ENCODE measurements around the gene CYB561A3. TPM values are rescaled to one million over a fixed set of nuclear protein-coding genes. Genes with fewer than 3 reads are reported as not detected.

CYB561A3 gene
- total and polyA plus RNA-seq, 7 experiments from 2014 or later, result 37.9 to 73.8 (median 45.5) TPM

DNA sequence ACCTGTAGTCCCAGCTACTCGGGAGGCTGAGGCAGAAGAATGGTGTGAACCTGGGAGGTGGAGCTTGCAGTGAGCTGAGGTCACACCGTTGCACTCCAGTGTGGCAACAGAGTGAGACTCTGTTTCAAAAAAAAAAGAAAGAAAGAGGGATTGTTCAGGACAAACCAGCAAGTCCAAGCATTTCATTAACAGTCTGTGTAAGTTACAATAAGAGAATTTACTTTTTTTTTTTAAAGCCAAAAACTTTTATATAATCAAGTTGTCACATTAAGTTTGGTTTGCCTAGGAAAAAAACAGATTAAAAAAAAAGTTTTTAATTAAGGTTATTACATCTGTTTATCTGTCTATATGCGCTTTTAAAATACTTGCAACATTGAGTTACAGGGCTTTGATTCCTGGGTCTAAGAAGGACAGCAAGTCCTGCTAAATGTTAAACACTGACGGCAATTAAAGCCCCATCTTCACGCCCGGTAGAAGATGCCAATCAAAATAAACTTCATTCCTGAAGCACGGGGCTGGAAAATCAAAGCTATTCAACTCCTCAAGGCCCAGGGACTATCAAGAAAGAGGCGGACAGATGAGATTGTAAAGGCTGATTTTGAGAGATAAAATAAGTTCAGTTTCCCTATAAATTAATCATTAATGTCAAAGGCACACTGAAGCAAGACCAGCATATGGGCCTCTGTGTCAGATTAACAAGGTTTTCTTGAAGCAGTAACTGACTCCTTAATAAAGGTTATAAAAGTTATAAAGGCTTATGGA is 11.2 kb upstream of the CYB561A3 start:
- POLR2A ChIA-PET, result interaction anchor here (2.2 kb wide), 1 partner anchor 10 kb away, joined by 6 read pairs; the partner anchor contains the start of gene TMEM138
- Histone ChIP-seq H3K36me3 (ENCODE audit: control insufficient read depth in 2 of 3, insufficient read depth in 3 of 3, low read length in 3 of 3) (peaks cover 0 to 33% (median 2%) of the 10 kb centered on the region in 3 experiments), H3K9me3 (ENCODE audit: control insufficient read depth in 2 of 3, low read length in 3 of 3) (no peaks in the 10 kb centered on the region), H3K27me3 (ENCODE audit: control insufficient read depth in 2 of 2, insufficient read depth in 2 of 2, low read length in 2 of 2) (no peaks in the 10 kb centered on the region), H3K27ac (ENCODE audit: low read depth, low read length) (no peak overlapping the region), H3K4me1 (ENCODE audit: control insufficient read depth in 2 of 2, insufficient read depth in 2 of 2, low read length in 2 of 2) (no peaks in the 10 kb centered on the region), H3K4me3 (ENCODE audit: low read length) (no peak overlapping the region)
- ATAC-seq (no peak), DNase-seq (no peak)
- intact Hi-C loops (cut with micrococcal nuclease), result no loop called here
- H3K9me3 Mint-ChIP-seq, result no peaks in the 10 kb centered on the region
- H3K4me3 Mint-ChIP-seq, result no peak overlapping the region
- H3K27ac Mint-ChIP-seq, result peak overlapping the region in 1 of 9 donors; percentile 33
- peaks cover 0 to 45% (median 23%) of the 10 kb centered on the region in 5 donors for H3K36me3 Mint-ChIP-seq
- H3K4me1 Mint-ChIP-seq, result peaks cover 0 to 15% (median 0%) of the 10 kb centered on the region in 7 donors
- H3K27me3 Mint-ChIP-seq, result no peaks in the 10 kb centered on the region
- CTCF ChIA-PET, result interaction anchor here (0.6 to 2.6 kb wide), 2 partner anchors 13 to 211 kb away, joined by 5 to 10 read pairs; no protein-coding TSS in a partner anchor

DNA sequence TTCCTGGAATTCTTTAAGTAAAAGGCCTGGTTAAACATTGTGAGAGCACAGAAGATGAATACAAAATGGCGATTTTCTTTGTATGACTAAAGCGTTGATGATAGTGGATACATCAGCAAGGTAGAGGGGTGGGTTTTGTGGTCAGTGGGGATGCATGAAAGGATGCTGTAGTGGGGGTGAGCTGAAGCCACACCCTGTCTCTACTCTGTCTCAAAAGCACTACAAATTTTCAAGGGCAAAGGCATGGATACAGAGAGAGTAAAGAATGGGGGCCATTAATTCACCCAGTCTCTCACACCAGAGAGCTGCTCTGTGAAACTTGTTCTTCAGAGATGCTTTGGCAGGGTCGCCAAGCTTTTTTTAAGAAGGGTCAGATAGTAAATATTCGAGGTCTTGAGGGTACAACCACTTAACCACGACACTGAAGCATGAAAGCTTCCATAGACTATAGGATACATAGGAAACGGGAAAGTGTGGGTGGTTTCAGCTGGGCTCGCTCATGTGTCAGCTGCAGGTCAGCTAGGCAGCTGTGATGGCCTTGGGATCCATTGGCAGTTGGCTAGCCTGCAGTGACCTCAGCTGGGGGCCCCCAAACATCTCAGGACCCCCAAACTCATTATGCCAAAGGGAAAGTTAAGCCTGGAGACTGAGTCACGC is 8.8 kb upstream of the CYB561A3 start:
- DNase-seq (no peak), ATAC-seq (no peak)
- H3K27ac ChIP-seq (ENCODE audit: low read depth, low read length), result no peak overlapping the region
- Mint-ChIP-seq H3K9me3 (no peaks in the 10 kb centered on the region), H3K36me3 (peaks cover 0 to 49% (median 13%) of the 10 kb centered on the region in 5 donors), H3K4me1 (peaks cover 0 to 15% (median 0%) of the 10 kb centered on the region in 7 donors), H3K27me3 (no peaks in the 10 kb centered on the region), H3K27ac (peak overlapping the region in 1 of 9 donors; percentile 42), H3K4me3 (no peak overlapping the region)
- H3K36me3 ChIP-seq (ENCODE audit: control insufficient read depth in 2 of 3, insufficient read depth in 3 of 3, low read length in 3 of 3), result peaks cover 10 to 53% (median 18%) of the 10 kb centered on the region in 3 experiments
- no peaks in the 10 kb centered on the region for H3K27me3 ChIP-seq (ENCODE audit: control insufficient read depth in 2 of 2, insufficient read depth in 2 of 2, low read length in 2 of 2)
- H3K9me3 ChIP-seq (ENCODE audit: control insufficient read depth in 2 of 3, low read length in 3 of 3), result no peaks in the 10 kb centered on the region
- intact Hi-C loops (cut with micrococcal nuclease), result no loop called here
- CTCF ChIA-PET, result interaction anchor here (0.6 to 1.7 kb wide), 2 partner anchors 34 to 99 kb away, joined by 3 to 9 read pairs; no protein-coding TSS in a partner anchor
- POLR2A ChIA-PET, result interaction anchor here (0.6 kb wide), 1 partner anchor 13 kb away, joined by 4 read pairs; no protein-coding TSS in a partner anchor
- H3K4me3 ChIP-seq (ENCODE audit: low read length), result no peak overlapping the region
- no peaks in the 10 kb centered on the region for H3K4me1 ChIP-seq (ENCODE audit: control insufficient read depth in 2 of 2, insufficient read depth in 2 of 2, low read length in 2 of 2)

DNA sequence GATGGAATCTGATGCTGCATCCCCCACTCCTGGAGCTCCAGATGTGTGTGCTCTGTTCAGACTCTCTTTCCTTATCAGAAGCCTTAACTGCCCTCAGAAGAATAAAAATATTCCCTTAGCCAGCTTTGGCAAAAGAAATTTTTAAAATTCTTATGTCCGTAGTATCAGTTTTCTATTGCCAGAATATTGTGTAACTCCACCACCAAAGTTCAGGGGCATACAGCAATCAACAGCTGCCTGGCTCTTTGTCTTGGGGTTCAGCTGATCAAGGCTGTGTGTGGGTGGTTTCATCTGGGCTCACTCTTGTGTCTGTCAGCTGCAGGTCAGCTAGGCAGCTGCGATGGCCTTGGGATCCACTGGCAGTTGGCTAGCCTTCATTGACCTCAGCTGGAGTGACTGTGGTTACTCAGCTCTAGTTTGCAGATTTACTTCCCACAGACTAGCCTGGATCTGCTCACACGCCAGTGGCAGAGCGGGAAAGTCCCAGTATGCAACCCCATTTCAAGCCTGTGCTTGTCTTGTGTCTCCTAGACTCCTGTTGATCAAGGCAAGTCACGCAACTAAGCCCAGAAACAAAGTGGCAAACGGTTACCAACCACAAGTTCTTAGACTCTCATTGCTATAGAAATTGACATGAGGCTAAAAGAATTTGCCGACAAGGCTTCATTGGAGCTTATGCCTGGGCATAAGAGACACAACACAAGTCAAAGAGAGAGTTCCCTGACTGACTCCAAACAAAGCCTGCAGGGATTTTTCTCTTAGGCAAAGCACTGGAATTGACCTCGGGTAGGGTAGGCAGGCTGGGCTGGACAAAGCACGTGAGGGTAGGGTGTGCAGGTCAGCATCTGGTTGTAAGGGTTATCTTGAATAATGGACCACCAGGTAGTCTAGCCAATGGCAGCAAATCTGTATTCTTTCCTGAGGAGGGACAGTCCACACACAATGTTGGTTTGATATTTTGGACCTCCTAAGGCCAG is 8.0 kb upstream of the CYB561A3 start:
- intact Hi-C loops (cut with micrococcal nuclease), result loop anchor here in 1 of 2 donors (10.0 kb wide), 1 partner anchor 455 kb away; the partner anchor contains the start of gene TMEM109
- CTCF ChIA-PET, result interaction anchor here (0.6 to 2.7 kb wide), 5 partner anchors 15 to 99 kb away, joined by 3 to 9 read pairs (median 5); no protein-coding TSS in a partner anchor
- DNase-seq (no peak), ATAC-seq (no peak)
- Histone ChIP-seq H3K27ac (ENCODE audit: low read depth, low read length) (no peak overlapping the region), H3K4me1 (ENCODE audit: control insufficient read depth in 2 of 2, insufficient read depth in 2 of 2, low read length in 2 of 2) (no peaks in the 10 kb centered on the region), H3K9me3 (ENCODE audit: control insufficient read depth in 2 of 3, low read length in 3 of 3) (no peaks in the 10 kb centered on the region), H3K4me3 (ENCODE audit: low read length) (no peak overlapping the region), H3K27me3 (ENCODE audit: control insufficient read depth in 2 of 2, insufficient read depth in 2 of 2, low read length in 2 of 2) (no peaks in the 10 kb centered on the region), H3K36me3 (ENCODE audit: control insufficient read depth in 2 of 3, insufficient read depth in 3 of 3, low read length in 3 of 3) (peaks cover 10 to 57% (median 18%) of the 10 kb centered on the region in 3 experiments)
- peak overlapping the region in 1 of 9 donors; percentile 42 for H3K27ac Mint-ChIP-seq
- H3K36me3 Mint-ChIP-seq, result peaks cover 0 to 45% (median 9%) of the 10 kb centered on the region in 5 donors
- H3K9me3 Mint-ChIP-seq, result no peaks in the 10 kb centered on the region
- H3K4me1 Mint-ChIP-seq, result peaks cover 0 to 15% (median 0%) of the 10 kb centered on the region in 7 donors
- no peaks in the 10 kb centered on the region for H3K27me3 Mint-ChIP-seq
- H3K4me3 Mint-ChIP-seq, result no peak overlapping the region
- POLR2A ChIA-PET, result interaction anchor here (0.5 to 0.8 kb wide), 2 partner anchors 34 to 36 kb away, joined by 3 read pairs; partner anchors contain the start of gene TKFC

DNA sequence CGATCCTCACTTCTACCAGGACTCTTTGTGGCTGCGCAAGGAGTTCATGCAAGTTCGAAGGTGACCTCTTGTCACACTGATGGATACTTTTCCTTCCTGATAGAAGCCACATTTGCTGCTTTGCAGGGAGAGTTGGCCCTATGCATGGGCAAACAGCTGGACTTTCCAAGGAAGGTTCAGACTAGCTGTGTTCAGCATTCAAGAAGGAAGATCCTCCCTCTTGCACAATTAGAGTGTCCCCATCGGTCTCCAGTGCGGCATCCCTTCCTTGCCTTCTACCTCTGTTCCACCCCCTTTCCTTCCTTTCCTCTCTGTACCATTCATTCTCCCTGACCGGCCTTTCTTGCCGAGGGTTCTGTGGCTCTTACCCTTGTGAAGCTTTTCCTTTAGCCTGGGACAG is 7.0 kb upstream of the CYB561A3 start:
- H3K36me3 ChIP-seq (ENCODE audit: control insufficient read depth in 2 of 3, insufficient read depth in 3 of 3, low read length in 3 of 3), result peaks cover 10 to 65% (median 18%) of the 10 kb centered on the region in 3 experiments
- Mint-ChIP-seq H3K27ac (peak overlapping the region in 1 of 9 donors; percentile 42), H3K4me3 (no peak overlapping the region), H3K4me1 (peaks cover 2 to 20% (median 5%) of the 10 kb centered on the region in 7 donors), H3K36me3 (peaks cover 0 to 45% (median 8%) of the 10 kb centered on the region in 5 donors), H3K27me3 (no peaks in the 10 kb centered on the region), H3K9me3 (no peaks in the 10 kb centered on the region)
- POLR2A ChIA-PET, result interaction anchor here (0.6 kb wide), 1 partner anchor 11 kb away, joined by 3 read pairs; no protein-coding TSS in a partner anchor
- no peak overlapping the region for H3K27ac ChIP-seq (ENCODE audit: low read depth, low read length)
- H3K27me3 ChIP-seq (ENCODE audit: control insufficient read depth in 2 of 2, insufficient read depth in 2 of 2, low read length in 2 of 2), result no peaks in the 10 kb centered on the region
- intact Hi-C loops (cut with micrococcal nuclease), result loop anchor here in 1 of 2 donors (10.0 kb wide), 1 partner anchor 454 kb away; the partner anchor contains the start of gene TMEM109
- no peaks in the 10 kb centered on the region for H3K9me3 ChIP-seq (ENCODE audit: control insufficient read depth in 2 of 3, low read length in 3 of 3)
- H3K4me3 ChIP-seq (ENCODE audit: low read length), result no peak overlapping the region
- CTCF ChIA-PET, result interaction anchor here (1.3 to 2.7 kb wide), 3 partner anchors 16 to 33 kb away, joined by 4 to 8 read pairs (median 5); no protein-coding TSS in a partner anchor
- no peak for ATAC-seq
- DNase-seq, result no peak
- H3K4me1 ChIP-seq (ENCODE audit: control insufficient read depth in 2 of 2, insufficient read depth in 2 of 2, low read length in 2 of 2), result no peaks in the 10 kb centered on the region

DNA sequence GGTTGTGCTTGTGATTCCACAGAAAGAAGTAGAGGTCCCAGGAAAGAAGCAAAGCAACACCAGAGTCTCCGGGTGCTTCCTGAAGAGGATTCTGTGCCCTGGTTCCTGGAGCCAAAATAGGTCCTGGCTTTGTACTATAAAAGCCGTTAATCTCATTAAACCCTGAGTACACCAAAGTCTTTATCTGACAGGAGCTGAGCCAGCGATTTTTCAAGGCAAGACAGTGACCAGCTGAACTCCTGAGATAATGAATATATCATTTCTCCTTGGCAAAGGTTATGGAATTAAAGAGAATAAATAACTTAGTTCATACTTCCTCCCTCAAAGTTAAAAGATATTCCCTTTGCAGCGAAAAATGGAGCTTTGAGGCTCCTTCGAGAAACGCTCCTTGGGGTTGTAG is 5.7 kb upstream of the CYB561A3 start:
- intact Hi-C loops (cut with micrococcal nuclease), result loop anchor here in 1 of 2 donors (10.0 kb wide), 1 partner anchor 453 kb away; the partner anchor contains the start of gene TMEM109
- Histone ChIP-seq H3K36me3 (ENCODE audit: control insufficient read depth in 2 of 3, insufficient read depth in 3 of 3, low read length in 3 of 3) (peaks cover 10 to 65% (median 18%) of the 10 kb centered on the region in 3 experiments), H3K9me3 (ENCODE audit: control insufficient read depth in 2 of 3, low read length in 3 of 3) (no peaks in the 10 kb centered on the region), H3K27ac (ENCODE audit: low read depth, low read length) (no peak overlapping the region), H3K4me3 (ENCODE audit: low read length) (no peak overlapping the region), H3K4me1 (ENCODE audit: control insufficient read depth in 2 of 2, insufficient read depth in 2 of 2, low read length in 2 of 2) (peaks cover 10% of the 10 kb centered on the region in 2 donors), H3K27me3 (ENCODE audit: control insufficient read depth in 2 of 2, insufficient read depth in 2 of 2, low read length in 2 of 2) (no peaks in the 10 kb centered on the region)
- ChIA-PET CTCF (interaction anchor here (1.3 to 2.7 kb wide), 2 partner anchors 18 to 31 kb away, joined by 4 to 8 read pairs; no protein-coding TSS in a partner anchor), POLR2A (no interaction called here)
- H3K36me3 Mint-ChIP-seq, result peaks cover 0 to 42% (median 8%) of the 10 kb centered on the region in 5 donors
- H3K27ac Mint-ChIP-seq, result no peak overlapping the region
- H3K9me3 Mint-ChIP-seq, result no peaks in the 10 kb centered on the region
- DNase-seq, result no peak
- no peaks in the 10 kb centered on the region for H3K27me3 Mint-ChIP-seq
- H3K4me1 Mint-ChIP-seq, result peaks cover 12 to 32% (median 17%) of the 10 kb centered on the region in 7 donors
- no peak for ATAC-seq
- no peak overlapping the region for H3K4me3 Mint-ChIP-seq

Data from naive thymus-derived CD4-positive, alpha-beta T cell (primary cell).